ENCODE results near the gene LGR4. TPM values are rescaled to one million over a fixed set of nuclear protein-coding genes. Genes with fewer than 3 reads are reported as not detected.

Gene LGR4
- total and polyA plus RNA-seq, 2 of the 4 experiments (the other 2 are of a cell fraction): 2.9 to 6.8 TPM

- Histone ChIP-seq H3K79me1 (ENCODE audit: low read depth in 1 of 2, low read length in 2 of 2) (no peaks in the 10 kb centered on the region), H3K9ac (ENCODE audit: low read depth, low read length) (no peak overlapping the region), H2AK9ac (replicated peaks; ENCODE audit: low read depth, low read length, poor library complexity) (no peak overlapping the region), H3K14ac (replicated peaks; ENCODE audit: low read depth, low read length) (no peak overlapping the region), H4K8ac (ENCODE audit: low read depth in 2 of 2, low read length in 2 of 2) (no peak overlapping the region), H3K4me3 (ENCODE audit: insufficient read depth, low read depth, low read length) (no peak overlapping the region), H2BK5ac (ENCODE audit: low read depth, low read length, poor library complexity, severe bottlenecking) (no peak overlapping the region), H3K4ac (ENCODE audit: low read depth, low read length) (no peak overlapping the region), H3K27me3 (ENCODE audit: control insufficient read depth, insufficient read depth, low read length) (no peaks in the 10 kb centered on the region), H2BK20ac (ENCODE audit: low read depth, low read length) (no peak overlapping the region), H3K9me1 (ENCODE audit: insufficient read depth, low read length) (no peaks in the 10 kb centered on the region; the same call in 1 of the 2 replicates), H3K18ac (ENCODE audit: low read depth, low read length) (no peak overlapping the region), H4K5ac (ENCODE audit: low read depth, low read length) (no peak overlapping the region), H4K20me1 (ENCODE audit: insufficient read depth, low read length) (no peaks in the 10 kb centered on the region), H3K4me1 (ENCODE audit: control insufficient read depth, insufficient read depth, low read length) (no peaks in the 10 kb centered on the region), H2AK5ac (ENCODE audit: low read depth, low read length) (no peak overlapping the region), H2AFZ (replicated peaks; ENCODE audit: low read length, poor library complexity) (no peak overlapping the region), H3K9me3 (ENCODE audit: control insufficient read depth, insufficient read depth, low read length) (no peaks in the 10 kb centered on the region), H2BK15ac (ENCODE audit: low read depth, low read length) (no peak overlapping the region), H2BK120ac (ENCODE audit: low read depth, low read length) (no peak overlapping the region), H4K91ac (ENCODE audit: insufficient read depth, low read depth, low read length) (no peak overlapping the region), H3K27ac (ENCODE audit: insufficient read depth, low read length) (no peak overlapping the region), H3K36me3 (ENCODE audit: control insufficient read depth, insufficient read depth, low read length) (no peaks in the 10 kb centered on the region), H3K56ac (ENCODE audit: extremely low read depth, insufficient read depth, low read length) (no peak overlapping the region), H3K4me2 (ENCODE audit: low read depth, low read length) (no peak overlapping the region), H3K23ac (ENCODE audit: low read depth, low read length) (no peak overlapping the region)
- dilution Hi-C loops (cut with HindIII; ENCODE audit: low sequenced_read_pairs, unreplicated experiment) (loop anchor here (25.0 kb wide), 1 partner anchor 290 kb away; no protein-coding TSS in a partner anchor), in situ Hi-C loops (cut with MboI; ENCODE audit: low sequenced_read_pairs) (loop anchor here (5.0 to 25.0 kb wide), 2 partner anchors 290 to 715 kb away; no protein-coding TSS in a partner anchor), intact Hi-C loops (cut with micrococcal nuclease) (no loop called here)
- ChIA-PET POLR2A (ENCODE audit: unreplicated experiment) (interaction anchor here (0.6 kb wide), 1 partner anchor 292 kb away, joined by 9 read pairs; no protein-coding TSS in a partner anchor), CTCF (interaction anchor here (0.6 kb wide), 2 partner anchors 13 to 166 kb away, joined by 7 read pairs; no protein-coding TSS in a partner anchor)
- TF ChIP-seq ELK1 (IDR thresholded peaks at IDR 0.05; ENCODE audit: borderline replicate concordance, low read depth, low read length) (no peak), RAD21 (IDR thresholded peaks at IDR 0.05; ENCODE audit: low read length) (no peak), CEBPB (IDR thresholded peaks at IDR 0.05; ENCODE audit: low read depth, low read length) (no peak), CTCF (conservative IDR thresholded peaks at IDR 0.05; ENCODE audit: low read depth, low read length) (no peak), MAZ (IDR thresholded peaks at IDR 0.05; ENCODE audit: borderline replicate concordance, low read depth, low read length) (no peak), FOS (IDR thresholded peaks at IDR 0.05; ENCODE audit: low read depth, low read length) (no peak), CHD1 (IDR thresholded peaks at IDR 0.05; ENCODE audit: low read depth, low read length) (no peak), MXI1 (IDR thresholded peaks at IDR 0.05; ENCODE audit: borderline replicate concordance, low read depth, low read length) (no peak), RFX5 (IDR thresholded peaks at IDR 0.05; ENCODE audit: low read depth, low read length) (no peak), RCOR1 (IDR thresholded peaks at IDR 0.05; ENCODE audit: insufficient replicate concordance, low read length) (no peak), SMC3 (IDR thresholded peaks at IDR 0.05; ENCODE audit: low read depth, low read length) (no peak), USF2 (IDR thresholded peaks at IDR 0.05; ENCODE audit: low read depth, low read length) (no peak), POLR2A (IDR thresholded peaks at IDR 0.05; ENCODE audit: low read depth, low read length) (no peak), NFE2L2 (IDR thresholded peaks at IDR 0.05; ENCODE audit: low read depth, low read length) (no peak), MAFK (IDR thresholded peaks at IDR 0.05; ENCODE audit: low read depth, low read length) (no peak), BHLHE40 (IDR thresholded peaks at IDR 0.05; ENCODE audit: low read depth, low read length) (no peak)
- ATAC-seq (ENCODE audit: low read depth): no peak
- no peak for DNase-seq
- BruUV-seq (replicated peaks): no TSS peak
Measured at GRCh38 chr11:27477243-27477642, 4.7 kb upstream of the LGR4 start.

Data from IMR-90 (cell line).